ENCODE data around the gene DNAH11. TPM values are rescaled to one million over a fixed set of nuclear protein-coding genes. Genes with fewer than 3 reads are reported as not detected.
A peak's percentile ranks its signal among the peaks of the same experiment; 100 is the strongest.

Gene DNAH11
- total RNA-seq, 1 donor from 2014 or later = 0.13 TPM

DNA sequence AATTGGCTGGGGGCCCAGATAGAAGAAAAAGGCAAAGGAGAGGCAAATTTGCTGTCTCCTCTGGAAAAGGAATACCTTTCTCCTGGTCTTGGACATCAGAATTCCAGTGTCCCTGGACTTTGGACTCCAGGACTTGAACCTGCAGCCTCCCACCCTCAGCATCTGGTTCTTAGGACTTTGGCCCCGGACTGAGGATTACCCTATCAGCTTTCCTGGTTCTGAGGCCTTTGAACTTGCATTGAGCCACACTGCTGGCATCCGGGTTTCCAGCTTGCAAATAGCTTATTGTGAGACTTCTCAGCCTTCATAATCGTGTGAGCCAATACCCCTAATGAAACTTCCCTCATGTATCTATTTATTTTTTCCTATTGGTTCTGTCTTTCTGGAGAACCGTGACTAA is 68.3 kb downstream of the DNAH11 start:
- no peak for DNase-seq (ENCODE audit: low spot score)
- H3K4me2 ChIP-seq = no peak overlapping the region
- Mint-ChIP-seq H3K36me3 (peaks cover 1% of the 10 kb centered on the region), H3K4me3 (no peak overlapping the region), H3K9me3 (no peaks in the 10 kb centered on the region), H3K27ac (no peak overlapping the region), H3K27me3 (ENCODE audit: insufficient read depth, low read depth) (peaks cover 1% of the 10 kb centered on the region), H3K4me1 (no peaks in the 10 kb centered on the region)
- H3K27me3 ChIP-seq = no peaks in the 10 kb centered on the region
- H3F3A ChIP-seq (ENCODE audit: low read depth) = no peaks in the 10 kb centered on the region
- H3K36me3 ChIP-seq = no peaks in the 10 kb centered on the region
- no peaks in the 10 kb centered on the region for H4K20me1 ChIP-seq (ENCODE audit: low read depth)
- TF ChIP-seq EZH2phosphoT487 (IDR thresholded peaks at IDR 0.05) = no peak
- no peak overlapping the region for H2AFZ ChIP-seq (replicated peaks)
- no peak overlapping the region for H3K4me3 ChIP-seq
- no peak overlapping the region for H3K27ac ChIP-seq
- no peaks in the 10 kb centered on the region for H3K4me1 ChIP-seq
- no peaks in the 10 kb centered on the region for H3K9me3 ChIP-seq (ENCODE audit: low read depth)
- no peak overlapping the region for H3K9ac ChIP-seq
- H3K79me2 ChIP-seq (ENCODE audit: low read depth) = no peaks in the 10 kb centered on the region

DNA sequence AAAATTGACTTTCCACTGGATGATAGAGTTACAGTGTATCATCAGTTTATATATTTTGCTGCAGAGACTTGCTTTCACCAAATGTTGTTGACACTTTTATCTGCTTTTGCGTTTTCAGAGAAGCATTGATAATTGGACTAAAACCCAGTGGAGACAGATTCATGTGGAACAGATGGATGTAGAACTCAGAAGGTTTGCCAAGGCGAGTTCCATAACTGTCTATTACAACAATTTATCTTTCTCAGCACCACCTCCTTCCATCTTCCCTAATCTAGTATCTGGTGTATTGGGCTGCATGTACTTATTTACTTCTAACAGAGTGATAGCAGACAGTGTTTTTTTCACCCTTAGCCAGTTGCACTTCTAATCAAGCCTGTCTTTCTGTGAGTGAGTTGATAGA is 73.3 kb downstream of the DNAH11 start:
- no peak overlapping the region for H3K27ac ChIP-seq
- H3K27ac Mint-ChIP-seq = no peak overlapping the region
- no peak overlapping the region for H3K9ac ChIP-seq
- no peaks in the 10 kb centered on the region for H3K9me3 ChIP-seq (ENCODE audit: low read depth)
- no peak overlapping the region for H3K4me2 ChIP-seq
- no peak overlapping the region for H3K4me3 ChIP-seq
- DNase-seq (ENCODE audit: low spot score) = no peak
- TF ChIP-seq EZH2 (IDR thresholded peaks at IDR 0.05) (no peak), EZH2phosphoT487 (IDR thresholded peaks at IDR 0.05) (no peak)
- TF ChIP-seq, protein P1, sequence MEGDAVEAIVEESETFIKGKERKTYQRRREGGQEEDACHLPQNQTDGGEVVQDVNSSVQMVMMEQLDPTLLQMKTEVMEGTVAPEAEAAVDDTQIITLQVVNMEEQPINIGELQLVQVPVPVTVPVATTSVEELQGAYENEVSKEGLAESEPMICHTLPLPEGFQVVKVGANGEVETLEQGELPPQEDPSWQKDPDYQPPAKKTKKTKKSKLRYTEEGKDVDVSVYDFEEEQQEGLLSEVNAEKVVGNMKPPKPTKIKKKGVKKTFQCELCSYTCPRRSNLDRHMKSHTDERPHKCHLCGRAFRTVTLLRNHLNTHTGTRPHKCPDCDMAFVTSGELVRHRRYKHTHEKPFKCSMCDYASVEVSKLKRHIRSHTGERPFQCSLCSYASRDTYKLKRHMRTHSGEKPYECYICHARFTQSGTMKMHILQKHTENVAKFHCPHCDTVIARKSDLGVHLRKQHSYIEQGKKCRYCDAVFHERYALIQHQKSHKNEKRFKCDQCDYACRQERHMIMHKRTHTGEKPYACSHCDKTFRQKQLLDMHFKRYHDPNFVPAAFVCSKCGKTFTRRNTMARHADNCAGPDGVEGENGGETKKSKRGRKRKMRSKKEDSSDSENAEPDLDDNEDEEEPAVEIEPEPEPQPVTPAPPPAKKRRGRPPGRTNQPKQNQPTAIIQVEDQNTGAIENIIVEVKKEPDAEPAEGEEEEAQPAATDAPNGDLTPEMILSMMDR (IDR thresholded peaks at IDR 0.05) = no peak
- H3K9me3 Mint-ChIP-seq = peaks cover 2% of the 10 kb centered on the region
- H3F3A ChIP-seq (ENCODE audit: low read depth) = no peaks in the 10 kb centered on the region
- H2AFZ ChIP-seq (replicated peaks) = peak overlapping the region; percentile 42
- no peaks in the 10 kb centered on the region for H3K36me3 ChIP-seq
- H3K4me1 Mint-ChIP-seq = no peaks in the 10 kb centered on the region
- H3K27me3 Mint-ChIP-seq (ENCODE audit: insufficient read depth, low read depth) = no peaks in the 10 kb centered on the region
- no peaks in the 10 kb centered on the region for H3K79me2 ChIP-seq (ENCODE audit: low read depth)
- H3K4me3 Mint-ChIP-seq = no peak overlapping the region
- no peaks in the 10 kb centered on the region for H3K27me3 ChIP-seq
- no peaks in the 10 kb centered on the region for H3K4me1 ChIP-seq
- H4K20me1 ChIP-seq (ENCODE audit: low read depth) = no peaks in the 10 kb centered on the region
- no peaks in the 10 kb centered on the region for H3K36me3 Mint-ChIP-seq

DNA sequence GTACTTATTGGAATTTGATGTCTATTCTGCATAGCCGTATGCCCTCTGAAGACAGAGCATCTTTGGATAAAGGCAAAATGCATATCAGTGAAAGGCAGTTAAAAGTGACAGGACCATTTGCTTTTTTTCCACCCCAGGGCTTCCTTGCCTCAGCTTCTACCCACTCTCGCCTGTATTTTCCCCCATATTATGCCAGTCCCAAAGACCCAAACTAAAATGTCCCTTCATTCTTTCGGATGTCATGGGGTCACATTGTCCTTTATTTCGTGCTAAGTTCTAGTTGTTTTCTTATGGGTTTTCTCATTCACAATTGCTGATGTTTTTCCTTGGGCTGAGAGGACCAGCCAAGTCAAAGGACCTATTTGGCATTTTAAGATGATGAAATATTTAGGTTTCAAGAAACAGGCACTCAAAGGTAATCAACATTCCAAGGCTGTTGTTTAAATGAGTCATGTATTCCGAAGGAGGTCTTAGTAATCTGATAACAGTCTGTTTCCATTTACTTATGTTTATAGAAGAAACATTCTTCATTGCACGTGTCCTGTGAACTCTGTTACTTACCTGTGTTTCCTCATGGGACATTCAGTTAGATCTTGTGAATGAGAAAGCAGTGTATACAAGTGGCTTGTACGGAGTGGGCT is 74.1 kb downstream of the DNAH11 start:
- Histone ChIP-seq H3K9me3 (ENCODE audit: low read depth) (no peaks in the 10 kb centered on the region), H2AFZ (replicated peaks) (no peak overlapping the region), H3K79me2 (ENCODE audit: low read depth) (no peaks in the 10 kb centered on the region), H3K4me2 (no peak overlapping the region), H3K4me1 (no peaks in the 10 kb centered on the region), H3K4me3 (no peak overlapping the region), H3F3A (ENCODE audit: low read depth) (no peaks in the 10 kb centered on the region), H3K36me3 (no peaks in the 10 kb centered on the region), H4K20me1 (ENCODE audit: low read depth) (no peaks in the 10 kb centered on the region), H3K27me3 (no peaks in the 10 kb centered on the region), H3K9ac (no peak overlapping the region), H3K27ac (no peak overlapping the region)
- Mint-ChIP-seq H3K27me3 (ENCODE audit: insufficient read depth, low read depth) (no peaks in the 10 kb centered on the region), H3K9me3 (peaks cover 4% of the 10 kb centered on the region), H3K36me3 (peaks cover 2% of the 10 kb centered on the region), H3K4me3 (no peak overlapping the region), H3K27ac (no peak overlapping the region), H3K4me1 (no peaks in the 10 kb centered on the region)
- TF ChIP-seq, protein P1 (IDR thresholded peaks at IDR 0.05) = no peak
- TF ChIP-seq EZH2phosphoT487 (IDR thresholded peaks at IDR 0.05) (no peak), EZH2 (IDR thresholded peaks at IDR 0.05) (no peak)
- DNase-seq (ENCODE audit: low spot score) = no peak

DNA sequence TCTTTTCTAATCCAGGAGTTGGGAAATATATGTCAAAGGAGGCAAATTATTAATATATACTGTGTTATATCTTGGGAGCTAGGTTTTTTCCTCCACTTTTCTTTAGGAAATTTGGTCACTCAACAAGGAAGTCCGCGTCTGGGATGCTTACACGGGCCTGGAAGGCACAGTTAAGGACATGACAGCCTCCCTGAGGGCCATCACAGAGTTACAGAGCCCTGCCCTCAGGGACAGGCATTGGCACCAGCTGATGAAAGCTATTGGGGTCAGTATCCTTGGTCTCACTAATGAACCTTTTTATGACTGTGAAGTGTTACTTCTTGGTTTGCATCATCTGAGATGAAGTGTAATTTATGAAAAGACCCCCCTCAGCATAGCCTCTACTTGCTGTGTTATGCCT is 74.7 kb downstream of the DNAH11 start:
- H3K27ac ChIP-seq = no peak overlapping the region
- no peaks in the 10 kb centered on the region for H3K27me3 ChIP-seq
- Mint-ChIP-seq H3K4me3 (no peak overlapping the region), H3K27ac (no peak overlapping the region), H3K27me3 (ENCODE audit: insufficient read depth, low read depth) (no peaks in the 10 kb centered on the region), H3K4me1 (no peaks in the 10 kb centered on the region), H3K36me3 (peaks cover 2% of the 10 kb centered on the region), H3K9me3 (peaks cover 6% of the 10 kb centered on the region)
- H3K9ac ChIP-seq = no peak overlapping the region
- no peak overlapping the region for H2AFZ ChIP-seq (replicated peaks)
- no peak for TF ChIP-seq EZH2phosphoT487 (IDR thresholded peaks at IDR 0.05)
- TF ChIP-seq, protein P1 (IDR thresholded peaks at IDR 0.05) = no peak
- TF ChIP-seq EZH2 (IDR thresholded peaks at IDR 0.05) = no peak
- no peak for DNase-seq (ENCODE audit: low spot score)
- H3K36me3 ChIP-seq = no peaks in the 10 kb centered on the region
- no peaks in the 10 kb centered on the region for H3K4me1 ChIP-seq
- no peak overlapping the region for H3K4me2 ChIP-seq
- H3K9me3 ChIP-seq (ENCODE audit: low read depth) = no peaks in the 10 kb centered on the region
- H3K4me3 ChIP-seq = no peak overlapping the region
- no peaks in the 10 kb centered on the region for H3F3A ChIP-seq (ENCODE audit: low read depth)
- no peaks in the 10 kb centered on the region for H3K79me2 ChIP-seq (ENCODE audit: low read depth)
- no peaks in the 10 kb centered on the region for H4K20me1 ChIP-seq (ENCODE audit: low read depth)

Measured in neural progenitor cell (in vitro differentiated cells).